KBM-7 (cell line): ENCODE measurements around the gene NHLRC3.
"Not testable (repeated sequence)": the region's sequence is repeated elsewhere in the genome, so short reads cannot be mapped to it uniquely, and the experiment has no call there.

Experiments
- DNase-seq: peaks from one replicate; pipeline ENCODE4 v3.0.0-alpha.2; 2015
- in situ Hi-C: fragments of 300-500 bp; cut with MboI; formaldehyde crosslinking; loops from 2 replicates; pipeline ENCODE4 v1.14.3; 2020; ENCODE audit warnings: low sequenced_read_pairs, low pct_unique_long_range_greater_than_20kb, mixed read lengths

The NHLRC3 gene, protein sequence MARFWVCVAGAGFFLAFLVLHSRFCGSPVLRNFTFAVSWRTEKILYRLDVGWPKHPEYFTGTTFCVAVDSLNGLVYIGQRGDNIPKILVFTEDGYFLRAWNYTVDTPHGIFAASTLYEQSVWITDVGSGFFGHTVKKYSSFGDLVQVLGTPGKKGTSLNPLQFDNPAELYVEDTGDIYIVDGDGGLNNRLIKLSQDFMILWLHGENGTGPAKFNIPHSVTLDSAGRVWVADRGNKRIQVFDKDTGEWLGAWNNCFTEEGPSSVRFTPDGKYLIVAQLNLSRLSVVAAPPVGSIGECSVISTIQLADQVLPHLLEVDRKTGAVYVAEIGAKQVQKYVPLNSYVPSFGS

GRCh38 chr13:39037880-39038568 is at the start of gene NHLRC3, which contains the start of gene PROSER1:
Gene NHLRC3, plus strand, starts transcription at chr13:39038456. Its CDS starts 184 bp downstream, at chr13:39038640.
Gene PROSER1, minus strand, starts transcription at chr13:39038089. Its CDS starts 847 bp downstream, at chr13:39037242.
- in situ Hi-C loops, result no loop called here
- DNase-seq, result peak; percentile 92

GRCh38 chr13:38990693-38991092 is 47.6 kb upstream of the NHLRC3 start, which contains the start of gene STOML3:
Gene STOML3, minus strand, starts transcription at chr13:38990831. Its CDS starts 110 bp downstream, at chr13:38990721.
- in situ Hi-C loops, result no loop called here
- DNase-seq, result no peak

DNA sequence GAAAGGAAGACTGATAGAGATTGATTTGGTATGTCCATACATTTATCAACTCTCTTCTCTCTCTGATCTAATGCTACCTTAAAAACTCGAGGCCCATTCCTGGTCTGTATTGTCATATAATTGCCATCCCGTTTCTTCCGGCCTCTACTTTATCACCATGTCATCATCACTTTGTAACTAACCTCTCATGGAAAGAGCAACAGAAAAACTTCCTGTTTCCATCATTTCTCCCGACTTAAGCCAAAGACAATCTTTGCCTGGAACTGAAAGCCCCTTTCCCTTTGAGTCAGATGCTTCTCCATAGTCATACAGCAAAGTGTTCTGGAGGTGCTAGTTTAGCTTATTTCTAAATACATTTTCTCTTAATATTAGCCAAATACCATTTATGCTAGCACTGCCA is 44.9 kb upstream of the NHLRC3 start:
- no peak for DNase-seq
- in situ Hi-C loops, result no loop called here

DNA sequence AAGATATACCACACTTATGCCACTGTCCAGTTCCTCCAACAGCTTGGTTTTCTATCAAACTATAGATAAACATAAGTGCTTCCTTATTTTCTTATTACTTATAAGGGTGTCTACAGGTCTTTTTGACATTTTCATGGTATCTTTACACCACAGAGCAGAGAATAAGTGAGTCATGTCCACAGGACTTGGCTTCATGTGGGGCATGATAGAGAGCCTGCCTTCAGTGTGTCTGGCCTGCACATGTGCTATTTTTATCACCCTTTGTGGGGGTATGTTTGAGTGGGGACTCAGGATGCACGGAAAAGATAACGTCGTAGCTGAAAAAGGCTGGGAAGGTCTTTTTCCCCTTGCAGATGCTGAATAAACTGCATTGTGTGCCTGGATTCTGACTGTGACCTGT is 39.5 kb upstream of the NHLRC3 start:
- DNase-seq, result no peak
- in situ Hi-C loops, result no loop called here

DNA sequence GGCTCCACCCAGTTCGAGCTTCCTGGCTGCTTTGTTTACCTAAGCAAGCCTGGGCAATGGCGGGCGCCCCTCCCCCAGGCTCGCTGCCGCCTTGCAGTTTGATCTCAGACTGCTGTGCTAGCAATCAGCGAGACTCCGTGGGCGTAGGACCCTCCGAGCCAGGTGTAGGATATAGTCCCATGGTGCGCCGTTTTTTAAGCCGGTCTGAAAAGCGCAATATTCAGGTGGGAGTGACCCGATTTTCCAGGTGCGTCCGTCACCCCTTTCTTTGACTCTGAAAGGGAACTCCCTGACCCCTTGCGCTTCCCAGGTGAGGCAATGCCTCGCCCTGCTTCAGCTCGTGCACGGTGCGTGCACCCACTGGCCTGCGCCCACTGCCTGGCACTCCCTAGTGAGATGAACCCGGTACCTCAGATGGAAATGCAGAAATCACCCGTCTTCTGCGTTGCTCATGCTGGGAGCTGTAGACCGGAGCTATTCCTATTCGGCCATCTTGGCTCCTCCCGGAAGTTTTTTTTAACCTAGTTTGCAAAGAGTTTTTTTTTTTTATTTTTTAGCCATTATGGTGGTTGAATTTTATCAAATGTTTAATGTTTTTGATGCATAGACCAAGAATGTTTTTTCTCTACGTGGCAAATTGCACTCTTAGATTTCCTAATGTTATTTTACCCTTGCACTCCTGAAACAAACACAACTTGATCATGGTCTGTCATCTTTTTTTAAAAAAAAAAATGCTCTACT is 31.7 kb upstream of the NHLRC3 start:
- in situ Hi-C loops, DNase-seq: not testable (repeated sequence)

- in situ Hi-C loops, result no loop called here
- no peak for DNase-seq
These were observed 25.6 kb upstream of the NHLRC3 start for GRCh38 chr13:39012608-39013007.

- DNase-seq, result no peak
- in situ Hi-C loops, result no loop called here
These were observed 24.8 kb upstream of the NHLRC3 start for GRCh38 chr13:39013462-39013861.

- in situ Hi-C loops, result no loop called here
- DNase-seq, result no peak
These were observed 22.2 kb upstream of the NHLRC3 start for GRCh38 chr13:39016087-39016486.

DNA sequence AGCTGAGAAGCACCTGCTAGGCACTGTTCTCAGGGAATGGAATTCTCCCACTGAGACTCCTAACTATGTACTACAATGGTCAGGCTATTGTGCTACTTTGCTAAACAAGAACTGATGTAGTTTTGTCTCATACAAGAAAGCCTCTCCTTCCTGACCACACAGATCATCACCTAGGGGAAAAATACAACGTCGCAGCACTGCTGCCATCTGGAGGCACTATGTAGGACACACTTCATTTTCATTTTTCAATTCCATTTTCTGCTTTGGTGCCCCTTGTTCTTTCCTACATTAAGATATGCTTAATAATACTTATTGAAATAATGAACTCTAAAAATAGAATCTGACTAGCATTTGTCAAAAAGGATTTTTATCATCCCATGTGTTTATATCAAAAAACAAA is 21.5 kb upstream of the NHLRC3 start:
- DNase-seq, result peak; percentile 39
- in situ Hi-C loops, result no loop called here

GRCh38 chr13:39020853-39021462 is 17.3 kb upstream of the NHLRC3 start:
- no peak for DNase-seq
- in situ Hi-C loops, result no loop called here

DNA sequence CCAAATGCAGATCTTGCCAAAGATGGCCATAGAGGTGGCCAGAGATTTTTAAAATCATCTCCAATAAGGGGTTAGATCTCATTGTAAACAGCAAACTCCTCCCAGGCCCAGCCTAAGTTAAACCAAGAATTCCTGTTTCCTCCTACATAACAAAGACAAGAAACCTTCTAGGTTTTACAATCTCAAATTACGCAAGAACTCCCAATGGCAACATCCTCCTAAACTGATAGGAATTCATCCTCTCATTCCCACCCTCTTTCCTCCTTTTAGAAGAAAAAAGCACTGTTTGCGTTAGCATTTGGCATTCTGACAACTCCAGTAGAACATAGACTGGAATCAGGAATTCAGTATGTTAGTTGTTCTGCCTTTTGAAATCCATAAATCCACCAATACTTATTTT is 14.9 kb upstream of the NHLRC3 start:
- no peak for DNase-seq
- in situ Hi-C loops, result no loop called here

GRCh38 chr13:39023761-39024160 is 14.5 kb upstream of the NHLRC3 start:
- no peak for DNase-seq
- in situ Hi-C loops, result no loop called here

DNA sequence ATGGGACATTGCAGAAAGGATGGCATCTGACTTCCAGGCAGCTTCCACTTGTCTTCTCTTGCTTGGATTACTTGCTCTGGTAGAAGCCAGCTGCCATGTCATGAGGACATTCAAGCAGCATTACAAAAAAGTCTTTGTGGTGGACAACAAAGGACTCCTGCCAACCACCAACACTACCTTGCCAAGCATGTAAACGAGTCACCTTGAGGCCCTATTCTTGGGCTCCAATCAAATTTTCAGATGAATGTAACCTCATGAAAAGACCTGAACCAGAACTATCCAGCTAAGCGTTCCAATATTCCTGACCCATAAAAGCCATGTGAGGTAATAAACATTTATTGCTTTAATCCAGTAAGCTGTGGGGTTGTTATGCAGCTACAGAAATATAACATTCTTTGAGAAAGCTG is 12.8 kb upstream of the NHLRC3 start:
- in situ Hi-C loops, result no loop called here

GRCh38 chr13:39032150-39032549 is 6.1 kb upstream of the NHLRC3 start:
- no peak for DNase-seq
- in situ Hi-C loops, result no loop called here

More for the DNA sequence above, 12.8 kb upstream of the NHLRC3 start:
- no peak for DNase-seq

DNA sequence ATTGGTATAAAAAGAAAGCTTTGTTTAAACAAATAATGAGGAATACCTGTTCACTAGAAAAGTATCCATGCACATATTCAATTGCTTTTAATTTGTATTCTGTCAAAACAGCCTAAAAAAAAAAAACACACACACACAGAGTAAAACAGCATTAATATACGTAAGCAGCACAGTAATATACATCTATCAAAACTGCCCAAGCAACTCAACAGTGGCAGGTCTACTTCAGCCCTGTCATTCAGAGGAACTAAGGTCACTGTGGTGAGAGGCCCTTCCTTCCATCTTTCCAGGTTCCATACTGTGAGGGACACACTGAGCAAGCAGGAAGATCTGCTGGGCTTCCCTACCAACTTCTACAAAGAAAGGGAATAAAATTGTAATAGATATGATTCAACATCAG is 4.2 kb upstream of the NHLRC3 start:
- DNase-seq, result no peak

DNA sequence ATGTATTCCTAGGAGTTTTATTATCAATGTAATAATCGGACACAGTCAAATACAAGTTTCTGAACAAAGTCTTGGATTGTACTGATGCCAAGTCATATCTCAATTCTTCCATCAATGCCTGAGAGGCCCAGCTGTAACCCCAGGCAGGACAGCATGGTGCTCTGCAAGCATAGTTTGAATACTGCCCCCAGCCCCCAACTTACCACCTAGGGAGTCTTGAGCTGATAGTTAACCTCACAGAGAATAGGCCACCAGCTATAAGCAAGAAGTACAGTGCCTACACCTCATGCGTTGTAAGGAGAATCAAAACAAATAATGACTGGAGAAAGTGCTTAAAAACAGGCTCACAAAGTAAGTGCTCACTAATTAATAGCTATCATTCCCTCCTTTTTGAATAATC is 3.1 kb upstream of the NHLRC3 start:
- no peak for DNase-seq
- in situ Hi-C loops, result no loop called here

More for the DNA sequence above, 4.2 kb upstream of the NHLRC3 start:
- in situ Hi-C loops, result no loop called here

GRCh38 chr13:39035799-39036198 is 2.5 kb upstream of the NHLRC3 start:
- in situ Hi-C loops, result no loop called here
- DNase-seq, result no peak

DNA sequence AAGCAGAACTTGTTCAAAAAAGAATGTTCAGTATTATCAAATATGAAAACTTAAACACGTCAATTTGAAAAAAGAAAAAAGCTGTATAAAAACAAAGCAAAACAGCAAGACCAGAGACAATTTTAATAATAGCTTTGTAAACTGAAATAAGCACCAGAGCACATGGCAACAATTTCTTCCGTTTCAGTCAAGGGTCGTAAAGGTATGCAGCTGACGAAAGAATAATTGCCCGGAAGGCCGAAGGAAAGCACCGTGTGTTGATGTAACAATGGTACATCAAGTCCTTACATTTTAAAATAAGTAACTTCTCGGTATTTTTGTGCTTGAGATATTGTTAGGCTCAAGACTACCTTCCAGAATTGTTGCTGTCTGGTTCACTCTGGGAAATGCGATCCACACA is 2.0 kb upstream of the NHLRC3 start:
- in situ Hi-C loops, result no loop called here
- peak; percentile 46 for DNase-seq

DNA sequence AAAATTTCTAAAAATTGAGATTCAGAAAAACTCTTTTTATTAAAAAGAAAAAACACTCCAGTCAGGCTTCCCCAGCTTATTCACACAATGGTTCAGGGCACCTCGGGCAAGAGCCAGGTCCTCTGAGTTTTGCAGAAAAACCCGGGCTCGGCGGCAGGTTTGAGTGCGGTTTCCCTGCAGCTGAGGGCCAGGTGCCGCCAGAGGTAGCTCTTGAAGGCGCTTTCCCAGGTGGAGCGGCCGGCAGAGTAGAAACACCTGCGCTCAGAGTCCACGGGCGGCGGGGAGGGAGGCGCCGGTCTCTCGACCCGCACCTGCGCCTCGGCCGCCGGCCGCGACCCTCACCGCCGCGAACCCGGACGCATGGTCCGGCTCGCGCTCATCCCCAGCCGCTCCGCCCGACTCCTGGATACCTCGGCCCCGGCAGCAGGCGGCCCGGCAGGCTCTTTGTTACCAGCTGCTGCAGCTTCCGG is 811 bp upstream of the NHLRC3 start:
- no peak for DNase-seq
- in situ Hi-C loops, result no loop called here
